Naive B cell (primary cell): Measurements from ENCODE around the gene EEF1AKMT2. TPM values are rescaled to one million over a fixed set of nuclear protein-coding genes. Genes with fewer than 3 reads are reported as not detected.

Experiments
- ATAC-seq, 2 donors: fragments of 150-1000 bp; cut with Tn5 transposase; 2 replicates each; pipeline ENCODE4 v1.10.0; 2021; ENCODE audit warnings: low read depth in 2 of 2, mild to moderate bottlenecking in 2 of 2, moderate library complexity in 2 of 2
- DNase-seq: peaks from one replicate; pipeline ENCODE4 v3.0.0; 2022
- H3K27ac Mint-ChIP-seq, 6 donors: one replicate each; pipeline ENCODE4 v1.8.0; 2020 to 2022; ENCODE audit warnings: mild to moderate bottlenecking in 6 of 6, mixed read lengths in 6 of 6, moderate library complexity in 5 of 6, inconsistent platforms in 2 of 6
- H3K27me3 Mint-ChIP-seq, 3 donors: one replicate each; pipeline ENCODE4 v1.8.0; 2021 to 2022; ENCODE audit warnings: mixed read lengths in 3 of 3, mild to moderate bottlenecking in 1 of 3
- H3K36me3 Mint-ChIP-seq, 2 donors: one replicate each; pipeline ENCODE4 v1.8.0; 2020 to 2022; ENCODE audit warnings: mixed read lengths in 2 of 2, inconsistent platforms in 1 of 2, mild to moderate bottlenecking in 1 of 2
- H3K4me1 Mint-ChIP-seq, 3 donors: one replicate each; pipeline ENCODE4 v1.8.0; 2020 to 2022; ENCODE audit warnings: mixed read lengths in 3 of 3, inconsistent platforms in 1 of 3, mild to moderate bottlenecking in 1 of 3, moderate library complexity in 1 of 3
- H3K4me3 Mint-ChIP-seq, 8 donors: one replicate each; pipeline ENCODE4 v1.8.0; 2020 to 2022; ENCODE audit warnings: mild to moderate bottlenecking in 8 of 8, mixed read lengths in 8 of 8, moderate library complexity in 8 of 8, inconsistent platforms in 2 of 8
- H3K9me3 Mint-ChIP-seq, 7 donors: one replicate each; pipeline ENCODE4 v1.8.0; 2020 to 2022; ENCODE audit warnings: mixed read lengths in 7 of 7, mild to moderate bottlenecking in 5 of 7, inconsistent platforms in 2 of 7, moderate library complexity in 1 of 7
- polyA plus RNA-seq, 6 donors: library from polyadenylated mRNA; unstranded; fragments of 300-500 nt; fragmentation: Illumina TruSeq; gene quantifications; one replicate each; pipeline ENCODE4 v1.2.3, GENCODE V29; 2021; ENCODE audit warnings: low read depth in 6 of 6

Gene EEF1AKMT2
- polyA plus RNA-seq, 6 donors from 2014 or later, result 16.1 to 40.6 (median 23.4) TPM

DNA sequence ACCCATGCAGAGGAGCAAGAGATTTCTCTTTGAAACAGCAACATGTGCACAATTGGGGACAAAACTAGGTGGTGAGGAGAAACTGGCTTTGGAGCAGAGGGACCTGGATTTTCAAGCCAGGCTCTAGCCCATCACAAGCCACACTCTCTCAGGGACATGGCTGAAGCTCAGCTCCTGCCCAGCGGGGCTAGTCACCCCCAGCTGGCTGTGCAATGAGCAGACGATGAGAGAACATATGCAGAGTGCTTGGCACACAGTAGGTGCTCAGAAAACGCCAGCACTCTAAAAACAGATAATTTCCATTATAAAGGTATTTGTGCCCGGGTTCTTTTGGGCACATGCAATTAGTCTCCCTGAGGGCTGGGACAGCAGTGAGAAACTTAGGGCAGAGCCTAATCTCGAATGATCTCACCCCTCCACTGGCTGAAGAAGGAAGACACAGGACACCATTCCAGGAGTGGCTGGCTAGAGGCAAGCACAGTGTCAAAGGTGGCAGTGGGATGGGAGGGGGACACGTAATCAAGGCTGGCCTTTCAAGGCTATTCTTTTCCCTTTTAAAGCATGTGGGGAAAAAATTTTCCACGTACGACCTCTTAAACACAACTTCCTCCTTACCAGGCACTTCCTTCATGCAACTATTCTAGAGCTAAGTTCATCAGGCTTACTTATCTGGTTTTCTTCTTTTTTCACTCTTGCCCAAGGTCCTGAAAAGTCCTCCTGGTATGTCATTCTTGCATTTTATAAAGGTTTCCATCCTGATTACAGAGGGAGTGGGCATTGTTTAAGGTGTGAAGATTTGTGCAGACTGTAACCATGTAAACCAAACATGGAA lies 62.6 kb downstream of the EEF1AKMT2 start:
- peak overlapping the region; percentile 96 to 98 (median 97) for H3K27ac Mint-ChIP-seq

DNA sequence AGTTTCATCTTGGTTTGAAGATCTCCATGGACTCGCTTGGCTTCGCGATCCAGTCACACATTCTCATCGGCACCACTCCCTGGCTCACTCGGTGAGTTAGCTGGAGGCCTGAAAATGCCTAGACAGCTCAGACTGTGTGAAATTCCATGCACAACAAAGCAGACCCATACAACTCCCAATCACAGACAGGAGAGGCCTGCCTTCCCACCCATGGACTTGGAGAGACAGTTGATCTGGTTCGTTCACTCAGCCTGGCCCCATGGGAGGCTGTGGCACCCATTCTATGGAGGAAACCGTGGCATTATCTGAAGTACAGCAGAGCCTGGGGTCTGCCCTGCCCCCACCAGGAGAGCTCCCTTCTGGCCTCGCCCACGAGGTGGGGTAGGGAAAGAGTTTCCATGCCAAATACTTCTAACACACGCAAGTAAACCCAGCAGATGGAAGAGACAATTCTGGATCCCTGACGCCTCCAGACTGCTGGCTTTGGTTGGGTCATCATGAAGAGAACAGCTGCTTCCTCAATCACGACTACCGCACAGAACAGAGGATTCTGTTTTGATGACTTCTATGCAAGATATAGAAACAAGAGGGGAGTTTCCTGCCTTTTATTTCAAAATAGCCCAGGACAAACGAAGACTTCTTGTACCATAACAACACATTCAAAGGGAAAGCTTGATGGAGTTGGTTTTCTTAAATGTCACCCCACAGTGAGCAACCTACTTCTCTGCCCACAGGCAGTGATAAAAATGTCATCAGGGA lies 63.4 kb downstream of the EEF1AKMT2 start:
- peaks cover 6 to 28% of the 10 kb centered on the region in 2 donors for H3K36me3 Mint-ChIP-seq
- peak; percentile 85 to 88 for ATAC-seq
- H3K4me1 Mint-ChIP-seq, result peaks cover 74 to 99% (median 84%) of the 10 kb centered on the region in 3 donors
- peak overlapping the region; percentile 64 to 90 (median 81) for H3K4me3 Mint-ChIP-seq
- DNase-seq, result peak; percentile 68
- no peaks in the 10 kb centered on the region for H3K27me3 Mint-ChIP-seq
- peak overlapping the region; percentile 96 to 98 (median 97) for H3K27ac Mint-ChIP-seq
- no peaks in the 10 kb centered on the region for H3K9me3 Mint-ChIP-seq

More for the DNA sequence above, 62.6 kb downstream of the EEF1AKMT2 start:
- Mint-ChIP-seq H3K4me3 (peak overlapping the region; percentile 64 to 90 (median 81)), H3K4me1 (peaks cover 73 to 99% (median 84%) of the 10 kb centered on the region in 3 donors), H3K27me3 (no peaks in the 10 kb centered on the region), H3K9me3 (no peaks in the 10 kb centered on the region), H3K36me3 (peaks cover 11 to 32% of the 10 kb centered on the region in 2 donors)
- ATAC-seq, result no peak
- DNase-seq, result no peak

DNA sequence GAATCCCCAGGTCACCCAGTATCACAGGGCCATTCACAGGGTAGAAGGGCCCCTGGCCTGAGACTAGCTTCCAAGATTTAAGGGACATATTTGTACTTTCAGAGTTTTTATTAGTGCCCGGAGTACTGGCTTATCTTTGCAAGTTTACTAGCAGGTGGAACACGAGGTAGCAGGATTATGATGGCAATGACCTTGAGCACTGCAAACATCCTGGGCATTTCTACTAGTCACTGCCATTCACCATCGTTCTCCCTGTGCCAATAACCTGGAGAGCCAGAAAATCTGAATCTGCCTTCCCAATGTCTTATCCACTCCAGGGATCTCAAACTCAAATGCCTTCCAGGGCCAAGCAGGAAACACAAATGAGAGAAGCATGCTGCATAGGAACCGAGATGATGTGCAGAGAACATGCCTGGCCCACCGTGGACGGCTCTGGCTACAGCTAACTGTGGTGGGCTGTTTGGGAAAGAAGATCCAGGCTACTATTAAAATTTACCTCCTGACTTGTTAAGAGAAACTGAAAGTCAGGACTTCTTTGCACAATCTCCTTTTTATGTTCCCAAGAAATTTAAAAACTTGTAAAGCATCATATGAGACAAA lies 64.2 kb downstream of the EEF1AKMT2 start:
- Mint-ChIP-seq H3K27me3 (no peaks in the 10 kb centered on the region), H3K27ac (peak overlapping the region; percentile 96 to 98 (median 97)), H3K9me3 (no peaks in the 10 kb centered on the region), H3K4me1 (peaks cover 75 to 99% (median 84%) of the 10 kb centered on the region in 3 donors), H3K4me3 (peak overlapping the region; percentile 23 to 90 (median 81)), H3K36me3 (peaks cover 0 to 26% of the 10 kb centered on the region in 2 donors)
- ATAC-seq, result no peak
- no peak for DNase-seq

DNA sequence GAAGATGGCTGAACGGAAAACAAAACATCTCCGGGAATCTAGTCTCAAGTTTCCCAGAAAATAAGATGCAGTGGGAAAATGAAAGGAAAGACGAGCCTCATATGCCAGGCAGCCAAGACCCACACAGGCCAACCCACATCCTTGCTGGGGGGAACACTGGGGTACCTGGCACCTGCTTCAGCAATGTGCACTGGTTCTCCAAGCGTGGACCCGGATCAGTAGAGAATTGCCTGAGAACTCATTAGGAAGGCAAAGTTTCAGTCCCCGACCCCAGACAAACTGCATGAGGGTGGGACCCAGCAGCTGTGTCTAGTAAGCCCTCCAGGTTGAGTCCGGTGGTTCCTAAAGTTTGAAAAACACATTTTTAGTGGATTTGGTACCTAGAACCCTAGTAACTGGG lies 65.9 kb downstream of the EEF1AKMT2 start:
- Mint-ChIP-seq H3K4me3 (peak overlapping the region in 5 of 8 donors; percentile 29 to 72 (median 47)), H3K27ac (peak overlapping the region; percentile 67 to 99 (median 90))

DNA sequence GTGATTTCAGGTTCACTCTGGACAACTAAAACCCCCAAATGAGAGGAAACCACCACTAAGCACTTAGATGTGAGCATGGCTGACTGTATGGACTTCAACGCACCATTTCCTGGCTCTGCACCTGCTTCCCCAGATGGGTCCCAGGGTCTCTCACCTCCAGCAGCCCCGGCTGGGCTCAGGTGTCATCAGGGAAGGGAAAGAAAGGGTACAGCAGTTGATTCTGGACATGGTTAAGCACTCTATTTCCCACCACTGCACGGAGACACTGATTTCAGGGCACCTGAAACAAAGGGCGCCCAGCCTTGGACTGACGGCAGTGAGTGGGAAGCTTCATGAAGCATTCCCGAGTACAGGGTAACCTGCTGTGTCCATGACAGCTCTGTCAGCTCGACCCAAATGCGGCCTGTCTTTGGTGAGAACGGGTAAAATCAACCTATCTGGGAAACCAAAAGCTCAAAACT lies 66.5 kb downstream of the EEF1AKMT2 start:
- no peak for ATAC-seq
- peaks cover 0 to 1% (median 0%) of the 10 kb centered on the region in 7 donors for H3K9me3 Mint-ChIP-seq
- H3K4me1 Mint-ChIP-seq, result peaks cover 76 to 99% (median 86%) of the 10 kb centered on the region in 3 donors
- H3K4me3 Mint-ChIP-seq, result peak overlapping the region in 5 of 8 donors; percentile 53 to 83 (median 72)
- no peak for DNase-seq
- H3K27me3 Mint-ChIP-seq, result no peaks in the 10 kb centered on the region
- peaks cover 0 to 19% of the 10 kb centered on the region in 2 donors for H3K36me3 Mint-ChIP-seq
- H3K27ac Mint-ChIP-seq, result peak overlapping the region; percentile 85 to 99 (median 95)

More for the DNA sequence above, 65.9 kb downstream of the EEF1AKMT2 start:
- DNase-seq (no peak), ATAC-seq (no peak)
- Mint-ChIP-seq H3K4me1 (peaks cover 76 to 99% (median 85%) of the 10 kb centered on the region in 3 donors), H3K27me3 (no peaks in the 10 kb centered on the region), H3K36me3 (peaks cover 0 to 19% of the 10 kb centered on the region in 2 donors), H3K9me3 (peaks cover 0 to 1% (median 0%) of the 10 kb centered on the region in 7 donors)

DNA sequence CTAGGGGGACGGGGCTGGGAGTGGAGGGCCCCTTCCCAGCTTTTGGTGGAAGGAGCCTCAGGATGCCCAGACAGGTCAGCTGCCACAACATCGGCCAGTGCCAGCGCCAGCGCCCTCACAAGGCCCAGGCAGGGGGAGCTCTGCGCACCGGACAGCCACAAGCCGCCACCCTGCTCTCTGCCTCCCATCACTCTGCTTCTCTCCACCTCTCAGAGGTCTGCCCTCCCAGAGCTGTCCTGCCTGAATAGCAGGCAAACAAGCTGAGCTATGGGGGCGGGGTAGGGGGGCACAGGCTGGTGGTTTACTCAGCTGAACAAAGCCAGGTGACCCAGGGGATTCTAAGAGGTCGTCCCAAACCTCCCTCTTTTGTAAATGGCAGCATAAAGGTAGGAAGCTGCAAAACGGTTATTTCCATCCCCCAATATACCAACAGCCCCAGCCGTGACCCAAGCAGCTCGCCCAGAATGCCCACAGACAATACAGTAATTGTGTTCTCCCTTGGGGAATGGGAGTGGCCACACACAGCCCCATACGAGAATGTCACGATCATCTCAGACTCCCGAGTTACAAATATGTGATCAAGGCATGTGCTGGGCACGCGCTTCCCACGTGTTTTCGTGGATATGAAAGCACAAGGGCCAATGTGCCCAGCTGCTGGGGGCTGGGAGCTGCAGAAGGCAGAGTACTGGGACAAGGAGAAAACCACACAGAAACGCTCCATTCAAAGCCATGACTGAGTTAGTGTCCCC lies 67.2 kb downstream of the EEF1AKMT2 start:
- peak overlapping the region in 7 of 8 donors; percentile 47 to 86 (median 69) for H3K4me3 Mint-ChIP-seq
- peak overlapping the region; percentile 92 to 99 (median 98) for H3K27ac Mint-ChIP-seq
- H3K4me1 Mint-ChIP-seq, result peaks cover 71 to 99% (median 83%) of the 10 kb centered on the region in 3 donors
- H3K9me3 Mint-ChIP-seq, result peaks cover 0 to 1% (median 0%) of the 10 kb centered on the region in 7 donors
- H3K27me3 Mint-ChIP-seq, result no peaks in the 10 kb centered on the region
- no peak for DNase-seq
- peaks cover 0 to 19% of the 10 kb centered on the region in 2 donors for H3K36me3 Mint-ChIP-seq
- no peak for ATAC-seq

DNA sequence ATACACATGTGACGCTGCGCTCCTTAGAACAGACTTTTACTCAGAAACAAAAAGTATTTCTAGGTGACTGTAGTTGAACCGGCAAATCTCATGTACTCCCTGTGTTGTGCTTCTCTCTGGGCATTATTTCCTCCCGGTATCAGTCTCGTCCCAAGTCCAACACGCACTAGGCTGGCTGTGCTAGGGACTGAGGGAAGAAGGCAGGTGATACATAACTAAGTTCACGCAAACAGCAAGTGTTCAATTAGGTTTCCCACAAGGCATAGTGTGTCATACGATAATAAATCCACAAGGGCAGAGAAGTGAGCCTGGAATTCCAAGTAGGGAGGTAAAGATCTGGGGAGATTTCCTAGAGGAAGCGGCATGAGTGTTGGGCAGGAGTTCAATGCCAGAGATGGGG lies 67.9 kb downstream of the EEF1AKMT2 start:
- Mint-ChIP-seq H3K27me3 (no peaks in the 10 kb centered on the region), H3K27ac (peak overlapping the region; percentile 95 to 99 (median 98)), H3K4me3 (peak overlapping the region; percentile 16 to 89 (median 67)), H3K9me3 (peaks cover 0 to 1% (median 0%) of the 10 kb centered on the region in 7 donors), H3K4me1 (peaks cover 71 to 99% (median 83%) of the 10 kb centered on the region in 3 donors), H3K36me3 (peaks cover 0 to 13% of the 10 kb centered on the region in 2 donors)
- ATAC-seq (no peak), DNase-seq (no peak)

DNA sequence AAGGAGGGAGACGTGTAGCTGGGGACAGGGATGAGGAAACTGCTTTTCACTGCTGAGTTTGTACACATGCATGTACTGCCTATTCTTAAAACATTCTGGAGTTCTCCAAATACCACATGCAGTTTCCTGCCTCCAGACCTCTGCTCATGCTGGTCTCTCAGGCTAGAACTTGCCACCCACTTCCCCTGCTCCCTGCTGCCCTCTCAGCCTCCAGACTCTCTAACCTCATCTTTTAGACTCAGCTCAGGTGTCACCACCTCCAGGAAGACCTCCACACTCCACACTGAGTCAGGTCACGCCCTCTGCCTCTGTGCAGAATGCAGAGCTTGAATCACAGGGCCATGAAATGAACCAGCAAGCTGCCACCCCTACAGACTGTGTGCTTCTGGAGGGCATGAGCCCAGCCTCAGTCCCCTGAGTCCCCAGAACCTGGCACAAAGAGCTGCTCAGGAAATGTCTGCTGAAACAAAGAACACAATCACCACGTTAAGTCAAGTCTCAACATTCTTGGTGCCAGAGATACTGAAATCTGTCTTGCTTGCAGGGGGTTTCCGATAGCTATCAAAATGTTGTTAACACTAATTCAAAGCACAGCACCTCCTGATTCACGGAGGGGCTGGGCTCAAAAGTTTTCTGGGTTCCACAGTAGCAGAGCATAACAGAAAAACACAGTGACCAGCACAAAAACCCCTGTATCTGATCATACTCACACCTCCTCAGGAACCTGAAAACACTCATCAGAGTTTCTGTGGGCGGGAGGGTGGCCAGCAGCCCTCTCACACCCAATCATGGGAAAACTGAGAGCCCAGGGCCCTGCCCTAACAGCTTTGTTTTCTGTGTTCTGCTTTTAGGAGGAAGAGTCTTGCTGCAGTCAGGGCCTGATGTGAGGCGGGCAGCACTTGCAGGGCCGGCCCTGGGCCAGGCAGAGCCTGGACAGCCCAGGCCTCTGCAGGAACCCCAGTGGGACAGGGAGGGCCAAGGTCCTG lies 68.6 kb downstream of the EEF1AKMT2 start:
- peaks cover 68 to 99% (median 83%) of the 10 kb centered on the region in 3 donors for H3K4me1 Mint-ChIP-seq

DNA sequence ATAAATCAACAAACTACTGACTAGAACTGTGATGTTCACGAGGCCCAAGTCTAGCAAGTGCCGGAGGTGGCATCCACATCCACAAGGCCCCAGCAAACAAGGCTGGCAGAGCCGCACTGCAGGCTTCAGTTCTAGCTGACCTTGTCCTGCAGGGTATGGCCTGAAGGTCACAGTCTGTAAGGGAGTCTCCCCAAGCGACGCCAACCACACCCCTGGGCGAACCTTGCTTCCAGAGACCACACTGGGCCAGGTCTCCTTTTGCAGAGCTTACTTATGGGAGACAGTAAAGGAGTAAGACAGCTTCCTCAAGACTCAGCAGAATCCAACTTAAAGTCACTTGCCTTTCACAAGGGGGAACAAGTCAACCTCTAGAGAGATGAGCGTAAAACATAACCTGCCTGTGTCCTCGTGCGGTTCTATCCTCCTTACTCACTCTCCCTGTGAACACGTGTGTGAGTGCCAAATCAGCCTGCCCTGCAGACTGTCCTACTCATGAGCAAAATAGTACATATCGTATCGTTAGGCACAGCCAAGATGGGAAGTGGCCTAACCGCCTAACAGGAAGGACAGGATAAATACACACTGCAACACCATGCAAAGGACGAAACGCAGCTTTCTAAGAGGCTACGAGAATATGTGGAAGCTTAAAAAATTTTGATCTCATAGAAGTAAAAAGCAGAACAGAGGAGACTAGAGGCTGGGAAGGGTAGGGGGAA lies 70.2 kb downstream of the EEF1AKMT2 start:
- ATAC-seq (no peak), DNase-seq (no peak)
- no peaks in the 10 kb centered on the region for H3K27me3 Mint-ChIP-seq
- H3K36me3 Mint-ChIP-seq, result peaks cover 0 to 7% of the 10 kb centered on the region in 2 donors
- peaks cover 76 to 99% (median 90%) of the 10 kb centered on the region in 3 donors for H3K4me1 Mint-ChIP-seq
- peak overlapping the region; percentile 86 to 99 (median 96) for H3K27ac Mint-ChIP-seq
- H3K4me3 Mint-ChIP-seq, result peak overlapping the region; percentile 28 to 77 (median 60)
- peaks cover 0 to 1% (median 0%) of the 10 kb centered on the region in 7 donors for H3K9me3 Mint-ChIP-seq

More for the DNA sequence above, 68.6 kb downstream of the EEF1AKMT2 start:
- DNase-seq (peak; percentile 58), ATAC-seq (peak; percentile 8 to 27)
- Mint-ChIP-seq H3K36me3 (peaks cover 0 to 7% of the 10 kb centered on the region in 2 donors), H3K27me3 (no peaks in the 10 kb centered on the region), H3K4me3 (peak overlapping the region; percentile 28 to 89 (median 74)), H3K27ac (peak overlapping the region; percentile 95 to 99 (median 98)), H3K9me3 (peaks cover 0 to 1% (median 0%) of the 10 kb centered on the region in 7 donors)

DNA sequence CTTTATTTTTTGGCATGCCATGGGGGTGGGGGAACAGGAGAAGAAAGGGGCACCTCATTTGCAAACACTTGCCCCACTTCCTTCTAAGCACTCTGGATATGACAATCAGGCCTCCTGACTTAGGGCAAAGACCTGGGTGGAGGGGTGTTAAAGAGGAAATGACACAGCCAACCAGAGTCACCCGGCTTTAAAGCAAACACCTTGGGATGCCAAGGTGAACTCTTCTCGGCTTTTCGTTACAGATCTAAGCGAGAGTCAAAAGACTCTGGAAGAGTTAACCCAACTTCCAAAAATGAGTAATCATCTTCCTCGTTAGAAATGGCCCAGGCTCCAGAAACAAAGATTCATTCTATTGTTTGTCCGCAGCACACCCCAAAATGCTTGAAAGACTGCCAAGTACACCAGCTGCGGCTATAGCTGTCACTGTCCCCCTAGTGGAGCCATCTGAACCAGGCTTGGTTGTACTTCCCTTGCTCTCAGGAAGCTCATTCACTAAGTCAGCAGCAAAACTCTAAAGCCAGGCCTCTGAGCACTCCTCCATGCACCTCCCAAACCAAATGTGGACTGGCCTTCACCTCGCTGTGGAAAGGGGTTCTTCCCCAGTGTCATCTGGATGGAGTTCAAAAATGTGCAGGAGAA lies 72.4 kb downstream of the EEF1AKMT2 start:
- H3K4me1 Mint-ChIP-seq, result peaks cover 80 to 99% (median 93%) of the 10 kb centered on the region in 3 donors
- DNase-seq, result peak; percentile 84

More for the DNA sequence above, 72.4 kb downstream of the EEF1AKMT2 start:
- Mint-ChIP-seq H3K36me3 (peaks cover 0 to 7% of the 10 kb centered on the region in 2 donors), H3K27me3 (no peaks in the 10 kb centered on the region), H3K9me3 (peaks cover 0 to 1% (median 0%) of the 10 kb centered on the region in 7 donors), H3K4me3 (peak overlapping the region; percentile 50 to 88 (median 72)), H3K27ac (peak overlapping the region; percentile 98 to 100 (median 99))
- peak; percentile 61 to 71 for ATAC-seq
